Measurements from ENCODE around the gene SMG7. TPM values are rescaled to one million over a fixed set of nuclear protein-coding genes. Genes with fewer than 3 reads are reported as not detected.

The SMG7 gene
- total RNA-seq, 2 donors from 2014 or later, result 56.1 to 66.3 TPM

- no peaks in the 10 kb centered on the region for H3K36me3 Mint-ChIP-seq (ENCODE audit: low read depth)
- no peak for ATAC-seq (replicated peaks)
- H3K4me1 Mint-ChIP-seq, result no peaks in the 10 kb centered on the region
- no peaks in the 10 kb centered on the region for H3K9me3 Mint-ChIP-seq
- no peak overlapping the region for H3K27ac Mint-ChIP-seq
- peaks cover 22% of the 10 kb centered on the region for H3K27me3 Mint-ChIP-seq
- H3K4me3 Mint-ChIP-seq, result no peak overlapping the region
Observed at GRCh38 chr1:183456826-183457225, 15.5 kb upstream of the SMG7 start.

GRCh38 chr1:183457449-183457848, 14.8 kb upstream of the SMG7 start:
- Mint-ChIP-seq H3K27me3 (peaks cover 23% of the 10 kb centered on the region), H3K9me3 (no peaks in the 10 kb centered on the region), H3K36me3 (ENCODE audit: low read depth) (no peaks in the 10 kb centered on the region), H3K4me1 (no peaks in the 10 kb centered on the region), H3K4me3 (no peak overlapping the region), H3K27ac (no peak overlapping the region)
- ATAC-seq (replicated peaks), result no peak

- Mint-ChIP-seq H3K27me3 (peaks cover 19% of the 10 kb centered on the region), H3K27ac (no peak overlapping the region)
Observed at GRCh38 chr1:183460596-183460995, 11.7 kb upstream of the SMG7 start.

GRCh38 chr1:183461350-183461749, 10.9 kb upstream of the SMG7 start:
- no peaks in the 10 kb centered on the region for H3K4me1 Mint-ChIP-seq
- H3K9me3 Mint-ChIP-seq, result no peaks in the 10 kb centered on the region
- H3K27ac Mint-ChIP-seq, result no peak overlapping the region
- H3K27me3 Mint-ChIP-seq, result peaks cover 20% of the 10 kb centered on the region
- no peaks in the 10 kb centered on the region for H3K36me3 Mint-ChIP-seq (ENCODE audit: low read depth)
- no peak for ATAC-seq (replicated peaks)
- no peak overlapping the region for H3K4me3 Mint-ChIP-seq

More at GRCh38 chr1:183460596-183460995, 11.7 kb upstream of the SMG7 start:
- H3K4me3 Mint-ChIP-seq, result no peak overlapping the region
- H3K9me3 Mint-ChIP-seq, result no peaks in the 10 kb centered on the region
- ATAC-seq (replicated peaks), result no peak
- H3K4me1 Mint-ChIP-seq, result no peaks in the 10 kb centered on the region
- no peaks in the 10 kb centered on the region for H3K36me3 Mint-ChIP-seq (ENCODE audit: low read depth)

- peaks cover 13% of the 10 kb centered on the region for H3K27me3 Mint-ChIP-seq
- H3K9me3 Mint-ChIP-seq, result no peaks in the 10 kb centered on the region
- no peaks in the 10 kb centered on the region for H3K36me3 Mint-ChIP-seq (ENCODE audit: low read depth)
- no peak overlapping the region for H3K27ac Mint-ChIP-seq
- no peaks in the 10 kb centered on the region for H3K4me1 Mint-ChIP-seq
- H3K4me3 Mint-ChIP-seq, result no peak overlapping the region
- ATAC-seq (replicated peaks), result no peak
Observed at GRCh38 chr1:183463566-183463965, 8.7 kb upstream of the SMG7 start.

- no peak for ATAC-seq (replicated peaks)
- H3K4me3 Mint-ChIP-seq, result no peak overlapping the region
- H3K9me3 Mint-ChIP-seq, result no peaks in the 10 kb centered on the region
- H3K4me1 Mint-ChIP-seq, result no peaks in the 10 kb centered on the region
- H3K27me3 Mint-ChIP-seq, result peaks cover 8% of the 10 kb centered on the region
- H3K36me3 Mint-ChIP-seq (ENCODE audit: low read depth), result peaks cover 12% of the 10 kb centered on the region
- no peak overlapping the region for H3K27ac Mint-ChIP-seq
Observed at GRCh38 chr1:183466781-183467180, 5.5 kb upstream of the SMG7 start.

- Mint-ChIP-seq H3K36me3 (ENCODE audit: low read depth) (peaks cover 18% of the 10 kb centered on the region), H3K4me1 (no peaks in the 10 kb centered on the region), H3K27ac (no peak overlapping the region), H3K9me3 (no peaks in the 10 kb centered on the region), H3K27me3 (peaks cover 5% of the 10 kb centered on the region), H3K4me3 (no peak overlapping the region)
- no peak for ATAC-seq (replicated peaks)
Observed at GRCh38 chr1:183467687-183468086, 4.6 kb upstream of the SMG7 start.

GRCh38 chr1:183470147-183470960, 1.9 kb upstream of the SMG7 start:
- ATAC-seq (replicated peaks), result peak; percentile 43
- Mint-ChIP-seq H3K27me3 (peaks cover 3% of the 10 kb centered on the region), H3K9me3 (no peaks in the 10 kb centered on the region), H3K4me3 (no peak overlapping the region), H3K36me3 (ENCODE audit: low read depth) (peaks cover 33% of the 10 kb centered on the region), H3K4me1 (peaks cover 12% of the 10 kb centered on the region), H3K27ac (peak overlapping the region; percentile 97)

GRCh38 chr1:183470961-183471742, 1.1 kb upstream of the SMG7 start:
- Mint-ChIP-seq H3K36me3 (ENCODE audit: low read depth) (peaks cover 33% of the 10 kb centered on the region), H3K9me3 (no peaks in the 10 kb centered on the region), H3K27ac (peak overlapping the region; percentile 97), H3K4me3 (no peak overlapping the region), H3K27me3 (no peaks in the 10 kb centered on the region), H3K4me1 (peaks cover 12% of the 10 kb centered on the region)
- peak; percentile 55 for ATAC-seq (replicated peaks)

GRCh38 chr1:183471743-183472487, 384 bp upstream of the SMG7 start:
- Mint-ChIP-seq H3K36me3 (ENCODE audit: low read depth) (peaks cover 33% of the 10 kb centered on the region), H3K9me3 (no peaks in the 10 kb centered on the region), H3K4me3 (no peak overlapping the region), H3K4me1 (peaks cover 12% of the 10 kb centered on the region), H3K27me3 (no peaks in the 10 kb centered on the region), H3K27ac (peak overlapping the region; percentile 97)
- peak; percentile 66 for ATAC-seq (replicated peaks)

GRCh38 chr1:183473217-183473536, 878 bp downstream of the SMG7 start:
- Mint-ChIP-seq H3K9me3 (no peaks in the 10 kb centered on the region), H3K36me3 (ENCODE audit: low read depth) (peaks cover 33% of the 10 kb centered on the region)
- ATAC-seq (replicated peaks), result no peak

GRCh38 chr1:183476081-183476480, 3.8 kb downstream of the SMG7 start:
- ATAC-seq (replicated peaks), result no peak
- H3K9me3 Mint-ChIP-seq, result no peaks in the 10 kb centered on the region

More at GRCh38 chr1:183473217-183473536, 878 bp downstream of the SMG7 start:
- H3K27me3 Mint-ChIP-seq, result no peaks in the 10 kb centered on the region
- H3K27ac Mint-ChIP-seq, result peak overlapping the region; percentile 97
- H3K4me3 Mint-ChIP-seq, result no peak overlapping the region
- peaks cover 13% of the 10 kb centered on the region for H3K4me1 Mint-ChIP-seq

GRCh38 chr1:183477986-183478781, 5.9 kb downstream of the SMG7 start:
- H3K4me1 Mint-ChIP-seq, result peaks cover 43% of the 10 kb centered on the region
- H3K36me3 Mint-ChIP-seq (ENCODE audit: low read depth), result peaks cover 23% of the 10 kb centered on the region
- peak overlapping the region; percentile 59 for H3K27ac Mint-ChIP-seq
- peak overlapping the region; percentile 64 for H3K4me3 Mint-ChIP-seq
- no peaks in the 10 kb centered on the region for H3K27me3 Mint-ChIP-seq
- peak; percentile 68 for ATAC-seq (replicated peaks)
- no peaks in the 10 kb centered on the region for H3K9me3 Mint-ChIP-seq

More at GRCh38 chr1:183476081-183476480, 3.8 kb downstream of the SMG7 start:
- H3K4me1 Mint-ChIP-seq, result peaks cover 38% of the 10 kb centered on the region
- no peaks in the 10 kb centered on the region for H3K27me3 Mint-ChIP-seq
- H3K36me3 Mint-ChIP-seq (ENCODE audit: low read depth), result peaks cover 36% of the 10 kb centered on the region
- no peak overlapping the region for H3K4me3 Mint-ChIP-seq
- no peak overlapping the region for H3K27ac Mint-ChIP-seq

GRCh38 chr1:183480971-183481441, 8.7 kb downstream of the SMG7 start:
- Mint-ChIP-seq H3K4me3 (no peak overlapping the region), H3K27ac (peak overlapping the region; percentile 46), H3K27me3 (no peaks in the 10 kb centered on the region), H3K4me1 (peaks cover 35% of the 10 kb centered on the region), H3K9me3 (no peaks in the 10 kb centered on the region), H3K36me3 (ENCODE audit: low read depth) (peaks cover 16% of the 10 kb centered on the region)
- no peak for ATAC-seq (replicated peaks)
